ENCODE data around the gene ANXA3. TPM values are rescaled to one million over a fixed set of nuclear protein-coding genes. Genes with fewer than 3 reads are reported as not detected.

Gene ANXA3
- total RNA-seq, 1 donor from 2014 or later = 1.0 TPM

DNA sequence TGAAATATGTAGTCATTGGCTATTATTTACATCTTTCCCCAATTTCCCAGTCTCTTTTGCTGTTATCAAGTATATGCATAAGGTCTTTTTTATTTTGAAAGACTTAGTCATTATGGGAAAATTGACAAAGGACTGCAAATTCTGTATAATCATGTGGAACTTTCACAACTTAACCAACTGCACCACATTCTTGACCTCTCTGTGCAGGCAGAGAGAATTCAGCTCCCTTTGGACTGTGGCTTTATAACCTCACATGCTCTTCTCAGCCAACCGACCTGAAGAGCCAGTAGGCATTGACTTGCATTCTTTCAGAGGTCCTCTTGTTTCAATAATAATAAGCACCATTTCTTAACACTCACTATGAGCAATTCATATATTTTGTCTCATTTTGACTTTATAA, 66.9 kb downstream of the ANXA3 start:
- H3K4me1 Mint-ChIP-seq (ENCODE audit: unreplicated experiment) = peaks cover 7% of the 10 kb centered on the region
- no peaks in the 10 kb centered on the region for H3K36me3 Mint-ChIP-seq (ENCODE audit: unreplicated experiment)
- no peaks in the 10 kb centered on the region for H3K9me3 Mint-ChIP-seq (ENCODE audit: unreplicated experiment)
- DNase-seq (ENCODE audit: extremely low spot score, unreplicated experiment) = no peak
- TF ChIP-seq, protein P1, sequence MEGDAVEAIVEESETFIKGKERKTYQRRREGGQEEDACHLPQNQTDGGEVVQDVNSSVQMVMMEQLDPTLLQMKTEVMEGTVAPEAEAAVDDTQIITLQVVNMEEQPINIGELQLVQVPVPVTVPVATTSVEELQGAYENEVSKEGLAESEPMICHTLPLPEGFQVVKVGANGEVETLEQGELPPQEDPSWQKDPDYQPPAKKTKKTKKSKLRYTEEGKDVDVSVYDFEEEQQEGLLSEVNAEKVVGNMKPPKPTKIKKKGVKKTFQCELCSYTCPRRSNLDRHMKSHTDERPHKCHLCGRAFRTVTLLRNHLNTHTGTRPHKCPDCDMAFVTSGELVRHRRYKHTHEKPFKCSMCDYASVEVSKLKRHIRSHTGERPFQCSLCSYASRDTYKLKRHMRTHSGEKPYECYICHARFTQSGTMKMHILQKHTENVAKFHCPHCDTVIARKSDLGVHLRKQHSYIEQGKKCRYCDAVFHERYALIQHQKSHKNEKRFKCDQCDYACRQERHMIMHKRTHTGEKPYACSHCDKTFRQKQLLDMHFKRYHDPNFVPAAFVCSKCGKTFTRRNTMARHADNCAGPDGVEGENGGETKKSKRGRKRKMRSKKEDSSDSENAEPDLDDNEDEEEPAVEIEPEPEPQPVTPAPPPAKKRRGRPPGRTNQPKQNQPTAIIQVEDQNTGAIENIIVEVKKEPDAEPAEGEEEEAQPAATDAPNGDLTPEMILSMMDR (IDR thresholded peaks at IDR 0.05) = no peak
- no peaks in the 10 kb centered on the region for H3K27me3 Mint-ChIP-seq (ENCODE audit: unreplicated experiment)
- no peak overlapping the region for H3K27ac Mint-ChIP-seq (ENCODE audit: unreplicated experiment)
- no peak overlapping the region for H3K4me3 Mint-ChIP-seq (ENCODE audit: unreplicated experiment)

GRCh38 chr4:78621395-78621794, 69.8 kb downstream of the ANXA3 start:
- H3K4me3 Mint-ChIP-seq (ENCODE audit: unreplicated experiment) = no peak overlapping the region
- peaks cover 7% of the 10 kb centered on the region for H3K4me1 Mint-ChIP-seq (ENCODE audit: unreplicated experiment)
- TF ChIP-seq, protein P1 (IDR thresholded peaks at IDR 0.05) = no peak
- no peaks in the 10 kb centered on the region for H3K9me3 Mint-ChIP-seq (ENCODE audit: unreplicated experiment)
- H3K36me3 Mint-ChIP-seq (ENCODE audit: unreplicated experiment) = no peaks in the 10 kb centered on the region
- no peak for DNase-seq (ENCODE audit: extremely low spot score, unreplicated experiment)
- H3K27me3 Mint-ChIP-seq (ENCODE audit: unreplicated experiment) = no peaks in the 10 kb centered on the region
- no peak overlapping the region for H3K27ac Mint-ChIP-seq (ENCODE audit: unreplicated experiment)

- no peak overlapping the region for H3K4me3 Mint-ChIP-seq (ENCODE audit: unreplicated experiment)
- H3K27ac Mint-ChIP-seq (ENCODE audit: unreplicated experiment) = no peak overlapping the region
- no peaks in the 10 kb centered on the region for H3K36me3 Mint-ChIP-seq (ENCODE audit: unreplicated experiment)
- DNase-seq (ENCODE audit: extremely low spot score, unreplicated experiment) = no peak
- H3K27me3 Mint-ChIP-seq (ENCODE audit: unreplicated experiment) = no peaks in the 10 kb centered on the region
- H3K9me3 Mint-ChIP-seq (ENCODE audit: unreplicated experiment) = no peaks in the 10 kb centered on the region
- TF ChIP-seq, protein P1 (IDR thresholded peaks at IDR 0.05) = no peak
- H3K4me1 Mint-ChIP-seq (ENCODE audit: unreplicated experiment) = peaks cover 7% of the 10 kb centered on the region
These were observed 70.8 kb downstream of the ANXA3 start for GRCh38 chr4:78622253-78622979.

- TF ChIP-seq, protein P1 (IDR thresholded peaks at IDR 0.05) = no peak
- Mint-ChIP-seq H3K4me1 (ENCODE audit: unreplicated experiment) (peaks cover 7% of the 10 kb centered on the region), H3K27me3 (ENCODE audit: unreplicated experiment) (no peaks in the 10 kb centered on the region), H3K27ac (ENCODE audit: unreplicated experiment) (no peak overlapping the region), H3K4me3 (ENCODE audit: unreplicated experiment) (no peak overlapping the region), H3K9me3 (ENCODE audit: unreplicated experiment) (no peaks in the 10 kb centered on the region), H3K36me3 (ENCODE audit: unreplicated experiment) (no peaks in the 10 kb centered on the region)
- DNase-seq (ENCODE audit: extremely low spot score, unreplicated experiment) = no peak
These were observed 72.5 kb downstream of the ANXA3 start for GRCh38 chr4:78624048-78624447.

GRCh38 chr4:78625073-78625472, 73.5 kb downstream of the ANXA3 start:
- H3K9me3 Mint-ChIP-seq (ENCODE audit: unreplicated experiment) = no peaks in the 10 kb centered on the region
- H3K27me3 Mint-ChIP-seq (ENCODE audit: unreplicated experiment) = no peaks in the 10 kb centered on the region
- peaks cover 7% of the 10 kb centered on the region for H3K4me1 Mint-ChIP-seq (ENCODE audit: unreplicated experiment)
- no peak overlapping the region for H3K4me3 Mint-ChIP-seq (ENCODE audit: unreplicated experiment)
- H3K36me3 Mint-ChIP-seq (ENCODE audit: unreplicated experiment) = no peaks in the 10 kb centered on the region
- TF ChIP-seq, protein P1 (IDR thresholded peaks at IDR 0.05) = no peak
- no peak for DNase-seq (ENCODE audit: extremely low spot score, unreplicated experiment)
- no peak overlapping the region for H3K27ac Mint-ChIP-seq (ENCODE audit: unreplicated experiment)

All from osteocyte (in vitro differentiated cells).